ENCODE results near the gene MTARC2. TPM values are rescaled to one million over a fixed set of nuclear protein-coding genes. Genes with fewer than 3 reads are reported as not detected.

The MTARC2 gene
- total and polyA plus RNA-seq, 2 of the 13 experiments (the other 11 are each of a cell fraction or from before 2014, with no cell fraction given), result 8.5 to 10.1 TPM

- H3K4me2 ChIP-seq (ENCODE audit: low read depth, low read length), result peak overlapping the region; percentile 88
- intact Hi-C loops (cut with micrococcal nuclease; ENCODE audit: unreplicated experiment), result loop anchor here (1.0 to 5.0 kb wide), 3 partner anchors 17 to 1832 kb away; partner anchors contain the start of gene MIA3
- no TSS peak for BruUV-seq (replicated peaks)
Measured at GRCh38 chr1:220785166-220786056, 37.3 kb downstream of the MTARC2 start.

More at GRCh38 chr1:220785166-220786056, 37.3 kb downstream of the MTARC2 start:
- TF ChIP-seq MXD3 (CRISPR knock-in tag; IDR thresholded peaks at IDR 0.05) (no peak), MTERF4 (CRISPR knock-in tag; IDR thresholded peaks at IDR 0.05) (no peak), ZNF674 (CRISPR knock-in tag; IDR thresholded peaks at IDR 0.05; ENCODE audit: low read depth) (no peak), USF2 (IDR thresholded peaks at IDR 0.05; ENCODE audit: low read depth, low read length) (no peak), USF2 (CRISPR knock-in tag; IDR thresholded peaks at IDR 0.05; ENCODE audit: borderline replicate concordance) (no peak), ZNF264 (CRISPR knock-in tag; IDR thresholded peaks at IDR 0.05) (no peak), ZNF446 (CRISPR knock-in tag; IDR thresholded peaks at IDR 0.05) (no peak), FOXJ3 (CRISPR knock-in tag; IDR thresholded peaks at IDR 0.05; ENCODE audit: borderline replicate concordance) (no peak), ZNF230 (CRISPR knock-in tag; IDR thresholded peaks at IDR 0.05) (no peak), SRF (IDR thresholded peaks at IDR 0.05; ENCODE audit: low read depth, low read length) (no peak), RBM39 (IDR thresholded peaks at IDR 0.05; ENCODE audit: low read depth, low read length, poor library complexity, severe bottlenecking) (no peak), HNRNPL (IDR thresholded peaks at IDR 0.05; ENCODE audit: low read depth, low read length) (no peak), FOSL1 (CRISPR knock-in tag; IDR thresholded peaks at IDR 0.05; ENCODE audit: borderline replicate concordance) (no peak), NR2F1 (CRISPR knock-in tag; IDR thresholded peaks at IDR 0.05) (no peak), ZNF33B (CRISPR knock-in tag; IDR thresholded peaks at IDR 0.05) (no peak)
- no peak for DNase-seq (ENCODE audit: low spot score)
- Histone ChIP-seq H3K4me1 (ENCODE audit: insufficient read depth, low read length) (peaks cover 39% of the 10 kb centered on the region), H4K20me1 (ENCODE audit: insufficient read depth, low read length) (no peaks in the 10 kb centered on the region; the same call in 1 of the 2 replicates), H2AFZ (ENCODE audit: low read length) (no peak overlapping the region), H3K4me3 (replicated peaks in 1 of 3; ENCODE audit: insufficient read depth in 1 of 3, low read depth in 2 of 3, low read length in 3 of 3) (peak overlapping the region in 2 of 3 experiments; percentile 64 to 79; a peak in 2 of 6 replicates), H3K9me3 (ENCODE audit: low read length) (no peaks in the 10 kb centered on the region), H3K36me3 (replicated peaks in 1 of 2; ENCODE audit: control insufficient read depth in 1 of 2, insufficient read depth in 2 of 2, low read length in 2 of 2) (0 out of 5 replicates have a peak, but pooled peaks cover 0 to 2% of the 10 kb centered on the region in 2 experiments), H3K9ac (ENCODE audit: insufficient read depth, low read depth, low read length) (peak overlapping the region; percentile 76; the same call in 1 of the 2 replicates), H3K27me3 (ENCODE audit: control insufficient read depth in 1 of 2, insufficient read depth in 2 of 2, low read length in 2 of 2) (no peaks in the 10 kb centered on the region), H3K79me2 (ENCODE audit: insufficient read depth, low read length) (peaks cover 23% of the 10 kb centered on the region), H3K27ac (ENCODE audit: extremely low read length, insufficient read depth, low read length) (peak overlapping the region; percentile 96)
- ATAC-seq, result no peak
- in situ Hi-C loops (cut with HindIII; ENCODE audit: extremely low pct_ligation_motif_present, low pct_unique_long_range_greater_than_20kb), result loop anchor here (10.0 to 25.0 kb wide), 2 partner anchors 248 to 511 kb away; partner anchors contain the start of genes MARK1 and RAB3GAP2
- WGBS (ENCODE audit: low lambda C conversion rate), result 85% methylated on average over 9 of the region's 11 CpGs
- FAIRE-seq, result no peak
- ChIA-PET POLR2A (interaction anchor here (0.8 to 3.7 kb wide), 5 partner anchors 16 to 94 kb away, joined by 3 to 19 read pairs (median 14); partner anchors contain the start of gene MTARC2), CTCF (ENCODE audit: low intra/inter-chr PET ratio, low total read pairs) (no interaction called here)

Measured in HepG2 (cell line).